ENCODE data around the gene OPN4.

- TF ChIP-seq CTCF (IDR thresholded peaks at IDR 0.05; ENCODE audit: borderline replicate concordance, extremely low read depth, low read length, poor library complexity, severe bottlenecking), result no peak
- TF ChIP-seq EZH2 (IDR thresholded peaks at IDR 0.05; ENCODE audit: borderline replicate concordance, low read depth, low read length, severe bottlenecking), result no peak
Measured at GRCh38 chr10:86708783-86709380, 54.5 kb downstream of the OPN4 start.
